ENCODE results near the gene RPL27. TPM values are rescaled to one million over a fixed set of nuclear protein-coding genes. Genes with fewer than 3 reads are reported as not detected.

Gene RPL27
- total RNA-seq, 1 experiment from 2014 or later: 513 TPM

DNA sequence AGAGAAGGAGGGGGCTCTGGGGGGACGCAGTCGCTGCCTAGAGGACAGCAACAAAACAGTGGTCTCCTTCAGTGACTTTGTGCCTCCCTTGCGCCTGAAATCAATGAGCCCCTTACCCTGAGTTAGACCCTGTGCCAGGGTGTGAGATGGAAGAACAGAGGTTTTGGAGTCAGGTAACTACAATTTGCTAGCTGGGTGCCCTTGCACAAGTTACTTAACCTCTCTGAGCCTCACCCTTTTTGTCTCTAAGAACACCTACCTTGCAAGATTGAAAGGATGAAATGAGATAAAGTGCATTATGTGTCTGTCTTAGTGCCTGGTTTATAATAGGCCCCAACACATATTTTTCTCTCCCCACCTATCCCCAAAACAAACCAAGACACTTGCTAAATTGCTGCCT lies 36.7 kb downstream of the RPL27 start (continued):
- TF ChIP-seq SIN3A (IDR thresholded peaks at IDR 0.05; ENCODE audit: borderline replicate concordance, insufficient read depth, low read depth, low read length): no peak

DNA sequence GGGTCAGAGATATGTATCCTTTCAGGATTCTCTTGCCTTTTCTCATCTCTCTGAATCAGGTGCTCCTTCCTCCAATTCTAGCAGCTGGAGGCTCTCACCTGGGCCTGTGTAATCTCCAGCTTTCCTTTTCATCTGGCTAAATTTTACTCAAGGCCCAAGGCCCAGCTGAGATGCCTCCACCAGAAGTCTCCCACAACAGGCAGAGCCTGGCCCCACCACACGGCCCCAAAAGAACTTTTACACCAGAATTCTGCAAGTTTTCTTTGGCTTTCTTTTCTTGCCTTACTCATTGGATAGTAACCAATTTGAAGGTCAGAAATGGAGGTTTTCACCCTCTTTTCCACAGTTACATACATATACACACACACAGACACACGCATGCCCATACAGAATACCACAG lies 41.4 kb downstream of the RPL27 start:
- in situ Hi-C loops (cut with HindIII; ENCODE audit: low pct_unique_long_range_greater_than_20kb, low sequenced_read_pairs) (no loop called here), intact Hi-C loops (cut with micrococcal nuclease; ENCODE audit: unreplicated experiment) (no loop called here)
- CTCF ChIA-PET: no interaction called here
- Histone ChIP-seq H3K36me3 (ENCODE audit: control insufficient read depth, insufficient read depth, low read length) (no peaks in the 10 kb centered on the region), H3K27ac (ENCODE audit: low read length) (no peak overlapping the region), H3K27me3 (ENCODE audit: control insufficient read depth, insufficient read depth, low read length) (no peaks in the 10 kb centered on the region), H3K4me1 (ENCODE audit: control insufficient read depth, insufficient read depth, low read length) (no peaks in the 10 kb centered on the region), H3K4me3 (ENCODE audit: low read depth in 2 of 2, low read length in 2 of 2) (no peak overlapping the region), H3K9me3 (ENCODE audit: control insufficient read depth, insufficient read depth, low read depth, low read length) (no peaks in the 10 kb centered on the region)
- TF ChIP-seq SIN3A (IDR thresholded peaks at IDR 0.05; ENCODE audit: borderline replicate concordance, insufficient read depth, low read depth, low read length): no peak
- TF ChIP-seq, protein P1, sequence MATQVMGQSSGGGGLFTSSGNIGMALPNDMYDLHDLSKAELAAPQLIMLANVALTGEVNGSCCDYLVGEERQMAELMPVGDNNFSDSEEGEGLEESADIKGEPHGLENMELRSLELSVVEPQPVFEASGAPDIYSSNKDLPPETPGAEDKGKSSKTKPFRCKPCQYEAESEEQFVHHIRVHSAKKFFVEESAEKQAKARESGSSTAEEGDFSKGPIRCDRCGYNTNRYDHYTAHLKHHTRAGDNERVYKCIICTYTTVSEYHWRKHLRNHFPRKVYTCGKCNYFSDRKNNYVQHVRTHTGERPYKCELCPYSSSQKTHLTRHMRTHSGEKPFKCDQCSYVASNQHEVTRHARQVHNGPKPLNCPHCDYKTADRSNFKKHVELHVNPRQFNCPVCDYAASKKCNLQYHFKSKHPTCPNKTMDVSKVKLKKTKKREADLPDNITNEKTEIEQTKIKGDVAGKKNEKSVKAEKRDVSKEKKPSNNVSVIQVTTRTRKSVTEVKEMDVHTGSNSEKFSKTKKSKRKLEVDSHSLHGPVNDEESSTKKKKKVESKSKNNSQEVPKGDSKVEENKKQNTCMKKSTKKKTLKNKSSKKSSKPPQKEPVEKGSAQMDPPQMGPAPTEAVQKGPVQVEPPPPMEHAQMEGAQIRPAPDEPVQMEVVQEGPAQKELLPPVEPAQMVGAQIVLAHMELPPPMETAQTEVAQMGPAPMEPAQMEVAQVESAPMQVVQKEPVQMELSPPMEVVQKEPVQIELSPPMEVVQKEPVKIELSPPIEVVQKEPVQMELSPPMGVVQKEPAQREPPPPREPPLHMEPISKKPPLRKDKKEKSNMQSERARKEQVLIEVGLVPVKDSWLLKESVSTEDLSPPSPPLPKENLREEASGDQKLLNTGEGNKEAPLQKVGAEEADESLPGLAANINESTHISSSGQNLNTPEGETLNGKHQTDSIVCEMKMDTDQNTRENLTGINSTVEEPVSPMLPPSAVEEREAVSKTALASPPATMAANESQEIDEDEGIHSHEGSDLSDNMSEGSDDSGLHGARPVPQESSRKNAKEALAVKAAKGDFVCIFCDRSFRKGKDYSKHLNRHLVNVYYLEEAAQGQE (IDR thresholded peaks at IDR 0.05; ENCODE audit: insufficient read depth in 1 of 2, low read depth in 2 of 2, low read length in 1 of 2): no peak
- no peak for TF ChIP-seq TCF7L2 (IDR thresholded peaks at IDR 0.05; ENCODE audit: low read depth, low read length)
- TF ChIP-seq, protein P2, sequence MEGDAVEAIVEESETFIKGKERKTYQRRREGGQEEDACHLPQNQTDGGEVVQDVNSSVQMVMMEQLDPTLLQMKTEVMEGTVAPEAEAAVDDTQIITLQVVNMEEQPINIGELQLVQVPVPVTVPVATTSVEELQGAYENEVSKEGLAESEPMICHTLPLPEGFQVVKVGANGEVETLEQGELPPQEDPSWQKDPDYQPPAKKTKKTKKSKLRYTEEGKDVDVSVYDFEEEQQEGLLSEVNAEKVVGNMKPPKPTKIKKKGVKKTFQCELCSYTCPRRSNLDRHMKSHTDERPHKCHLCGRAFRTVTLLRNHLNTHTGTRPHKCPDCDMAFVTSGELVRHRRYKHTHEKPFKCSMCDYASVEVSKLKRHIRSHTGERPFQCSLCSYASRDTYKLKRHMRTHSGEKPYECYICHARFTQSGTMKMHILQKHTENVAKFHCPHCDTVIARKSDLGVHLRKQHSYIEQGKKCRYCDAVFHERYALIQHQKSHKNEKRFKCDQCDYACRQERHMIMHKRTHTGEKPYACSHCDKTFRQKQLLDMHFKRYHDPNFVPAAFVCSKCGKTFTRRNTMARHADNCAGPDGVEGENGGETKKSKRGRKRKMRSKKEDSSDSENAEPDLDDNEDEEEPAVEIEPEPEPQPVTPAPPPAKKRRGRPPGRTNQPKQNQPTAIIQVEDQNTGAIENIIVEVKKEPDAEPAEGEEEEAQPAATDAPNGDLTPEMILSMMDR (IDR thresholded peaks at IDR 0.05): no peak
- no peak for TF ChIP-seq POLR2AphosphoS5 (IDR thresholded peaks at IDR 0.05; ENCODE audit: low read depth, low read length)
- POLR2A ChIA-PET: no interaction called here
- no TSS peak for BruUV-seq (replicated peaks)
- DNase-seq (ENCODE audit: low read depth, low spot score) (no peak), ATAC-seq (no peak)

DNA sequence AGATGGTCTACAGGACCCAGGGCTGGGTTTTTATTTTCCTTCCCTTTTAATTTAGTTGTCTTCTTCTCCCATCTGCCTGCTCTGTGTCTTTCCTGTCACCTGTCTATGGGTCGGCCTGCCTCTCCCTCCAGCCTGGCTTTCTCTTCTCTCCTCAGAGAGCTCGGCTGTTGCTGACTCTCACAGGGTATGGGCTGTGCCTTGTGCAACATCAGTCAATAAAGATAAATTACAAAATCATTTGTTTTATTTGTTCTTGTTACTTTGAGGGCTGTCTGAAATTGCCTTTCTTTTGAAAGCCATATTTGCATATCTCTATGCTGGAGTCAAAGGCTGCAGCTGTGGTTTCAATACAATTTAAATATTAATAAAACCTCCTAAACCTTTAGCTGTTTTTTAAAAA lies 42.4 kb downstream of the RPL27 start:
- DNase-seq (ENCODE audit: low read depth, low spot score) (no peak), ATAC-seq (no peak)
- H3K9me3 ChIP-seq (ENCODE audit: control insufficient read depth, insufficient read depth, low read depth, low read length): no peaks in the 10 kb centered on the region
- intact Hi-C loops (cut with micrococcal nuclease; ENCODE audit: unreplicated experiment): no loop called here
- H3K4me3 ChIP-seq (ENCODE audit: low read depth in 2 of 2, low read length in 2 of 2): no peak overlapping the region
- ChIA-PET CTCF (no interaction called here), POLR2A (no interaction called here)
- in situ Hi-C loops (cut with HindIII; ENCODE audit: low pct_unique_long_range_greater_than_20kb, low sequenced_read_pairs): no loop called here
- H3K27ac ChIP-seq (ENCODE audit: low read length): no peak overlapping the region
- no peaks in the 10 kb centered on the region for H3K4me1 ChIP-seq (ENCODE audit: control insufficient read depth, insufficient read depth, low read length)
- no TSS peak for BruUV-seq (replicated peaks)
- H3K36me3 ChIP-seq (ENCODE audit: control insufficient read depth, insufficient read depth, low read length): no peaks in the 10 kb centered on the region
- TF ChIP-seq, protein P1 (IDR thresholded peaks at IDR 0.05; ENCODE audit: insufficient read depth in 1 of 2, low read depth in 2 of 2, low read length in 1 of 2): no peak
- TF ChIP-seq SIN3A (IDR thresholded peaks at IDR 0.05; ENCODE audit: borderline replicate concordance, insufficient read depth, low read depth, low read length) (no peak), POLR2AphosphoS5 (IDR thresholded peaks at IDR 0.05; ENCODE audit: low read depth, low read length) (no peak), TCF7L2 (IDR thresholded peaks at IDR 0.05; ENCODE audit: low read depth, low read length) (no peak)
- TF ChIP-seq, protein P2 (IDR thresholded peaks at IDR 0.05): no peak
- H3K27me3 ChIP-seq (ENCODE audit: control insufficient read depth, insufficient read depth, low read length): no peaks in the 10 kb centered on the region
